CD4-positive, alpha-beta T cell (primary cell): ENCODE results near the gene SCYGR4. TPM values are rescaled to one million over a fixed set of nuclear protein-coding genes. Genes with fewer than 3 reads are reported as not detected.

Experiments
- ATAC-seq: fragments of 200-7000 bp; cut with Tn5 transposase; one replicate; pipeline ENCODE4 v1.10.0; 2022; ENCODE audit warnings: mild to moderate bottlenecking; ENCODE audit not compliant: poor library complexity
- CTCF ChIA-PET: fragments of 350-600 bp; sonication (Branson Sonifier 250); formaldehyde crosslinking; loops from one replicate; lab custom pipeline; 2021; ENCODE audit warnings: antibody characterized with exemption, inconsistent platforms; lab: Charles Lee
- POLR2A ChIA-PET: fragments of 350-600 bp; sonication (Branson Sonifier 250); formaldehyde crosslinking; loops from one replicate; lab custom pipeline; 2021; ENCODE audit warnings: antibody characterized with exemption, inconsistent platforms; lab: Charles Lee
- DNase-seq, 14 experiments: peaks; one replicate each; pipeline ENCODE4 v3.0.0-alpha.2; 2013 to 2020; ENCODE audit warnings: mixed read lengths in 2 of 14
- H3K27ac ChIP-seq, 2 donors: one replicate each; pipeline versions ENCODE4 v1.5.1 to v1.7.0; 2013; ENCODE audit warnings: low read length in 2 of 2, low read depth in 1 of 2, mild to moderate bottlenecking in 1 of 2
- H3K27me3 ChIP-seq, 2 experiments: 1 replicate in 1 of 2; 2 replicates in 1 of 2; pipeline versions ENCODE4 v1.6.1 to v1.7.0; 2013; ENCODE audit warnings: low read length in 2 of 2, control low read depth in 1 of 2, mild to moderate bottlenecking in 1 of 2, moderate library complexity in 1 of 2; ENCODE audit not compliant: insufficient read depth in 2 of 2, control insufficient read depth in 1 of 2
- H3K36me3 ChIP-seq: one replicate; pipeline ENCODE4 v1.6.1; 2013; ENCODE audit warnings: low read length, control low read depth; ENCODE audit not compliant: insufficient read depth
- H3K4me1 ChIP-seq: one replicate; pipeline ENCODE4 v1.6.1; 2013; ENCODE audit warnings: low read length, control low read depth; ENCODE audit not compliant: insufficient read depth
- H3K4me3 ChIP-seq: one replicate; pipeline ENCODE4 v1.5.1; 2013; ENCODE audit warnings: mild to moderate bottlenecking, low read length, moderate library complexity
- H3K9me3 ChIP-seq, 2 experiments: 1 replicate in 1 of 2; 2 replicates in 1 of 2; pipeline versions ENCODE4 v1.6.1 to v1.7.0; 2013; ENCODE audit warnings: low read length in 2 of 2, mild to moderate bottlenecking in 2 of 2, control low read depth in 1 of 2, moderate library complexity in 1 of 2; ENCODE audit not compliant: control insufficient read depth in 1 of 2, insufficient read depth in 1 of 2
- H3K27ac Mint-ChIP-seq: one replicate; pipeline ENCODE4 v1.8.0; 2020; ENCODE audit warnings: mixed read lengths
- H3K27me3 Mint-ChIP-seq: one replicate; pipeline ENCODE4 v1.8.0; 2021; ENCODE audit warnings: mixed read lengths
- H3K36me3 Mint-ChIP-seq: one replicate; pipeline ENCODE4 v1.8.0; 2021; ENCODE audit warnings: low read depth, mixed read lengths
- H3K4me1 Mint-ChIP-seq: one replicate; pipeline ENCODE4 v1.8.0; 2021; ENCODE audit warnings: low read depth, mixed read lengths
- H3K4me3 Mint-ChIP-seq: one replicate; pipeline ENCODE4 v1.8.0; 2020; ENCODE audit warnings: mild to moderate bottlenecking, mixed read lengths
- H3K9me3 Mint-ChIP-seq: one replicate; pipeline ENCODE4 v1.8.0; 2020; ENCODE audit warnings: mixed read lengths
- CTCF ChIP-seq: fragments of 200-600 bp; IDR thresholded peaks from one replicate; pipeline ENCODE4 v1.8.0; 2022; ENCODE audit warnings: antibody characterized with exemption, mild to moderate bottlenecking
- intact Hi-C, 2 experiments: fragments of 100-400 bp; cut with DNase I in 1 of 2; cut with micrococcal nuclease in 1 of 2; formaldehyde crosslinking; loops; one replicate each; pipeline versions ENCODE4 v1.15.1 to v1.9.0; 2023 to 2025; cut with DNase I, micrococcal nuclease
- total RNA-seq, 174 experiments: library from RNA in 2 of 174; stranded (reverse) in 2 of 174; gene quantifications; one replicate each; pipeline ENCODE4 v1.2.3 and lab custom pipeline; 2021 to 2026

Gene SCYGR4
- total RNA-seq, 2 experiments from 2014 or later, result not detected

DNA sequence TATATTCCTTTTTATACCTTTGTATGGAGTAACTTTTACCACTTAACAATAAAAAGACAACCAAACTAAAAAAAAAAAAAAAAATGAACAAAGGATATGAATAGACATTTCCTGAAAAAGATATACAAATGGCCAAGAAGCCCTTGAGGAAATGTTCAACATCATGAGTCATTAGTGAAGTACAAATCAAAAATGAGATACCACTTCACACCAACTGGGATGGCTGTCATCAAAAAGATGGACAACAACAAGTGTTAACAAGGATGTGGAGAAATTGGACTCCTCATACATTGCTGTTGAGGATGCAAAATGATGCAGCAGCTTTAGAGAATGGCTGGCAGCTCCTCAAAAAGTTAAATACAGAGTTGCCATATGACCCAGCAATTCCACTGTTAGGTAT is 41.2 kb upstream of the SCYGR4 start:
- ChIA-PET CTCF (no interaction called here), POLR2A (no interaction called here)
- TF ChIP-seq CTCF, result no peak

GRCh38 chr2:227576812-227577211 is 40.5 kb upstream of the SCYGR4 start:
- H3K36me3 Mint-ChIP-seq, result no peaks in the 10 kb centered on the region
- DNase-seq, result no peak
- H3K27me3 Mint-ChIP-seq, result peaks cover 34% of the 10 kb centered on the region
- H3K4me1 Mint-ChIP-seq, result no peaks in the 10 kb centered on the region
- Histone ChIP-seq H3K9me3 (peaks cover 0 to 2% of the 10 kb centered on the region in 2 experiments), H3K36me3 (no peaks in the 10 kb centered on the region), H3K27me3 (peaks cover 0 to 8% of the 10 kb centered on the region in 2 experiments), H3K4me1 (no peaks in the 10 kb centered on the region), H3K27ac (no peak overlapping the region), H3K4me3 (no peak overlapping the region)
- H3K27ac Mint-ChIP-seq, result no peak overlapping the region
- no peak for TF ChIP-seq CTCF
- ChIA-PET CTCF (no interaction called here), POLR2A (no interaction called here)
- no peak overlapping the region for H3K4me3 Mint-ChIP-seq
- intact Hi-C loops, result no loop called here
- H3K9me3 Mint-ChIP-seq, result no peaks in the 10 kb centered on the region
- ATAC-seq, result no peak

More for the DNA sequence above, 41.2 kb upstream of the SCYGR4 start:
- Histone ChIP-seq H3K4me1 (no peaks in the 10 kb centered on the region), H3K27me3 (peaks cover 0 to 6% of the 10 kb centered on the region in 2 experiments), H3K4me3 (no peak overlapping the region), H3K9me3 (no peaks in the 10 kb centered on the region), H3K27ac (no peak overlapping the region), H3K36me3 (no peaks in the 10 kb centered on the region)
- no peak for DNase-seq
- no peak for ATAC-seq
- intact Hi-C loops, result no loop called here
- peaks cover 30% of the 10 kb centered on the region for H3K27me3 Mint-ChIP-seq
- no peak overlapping the region for H3K4me3 Mint-ChIP-seq
- H3K4me1 Mint-ChIP-seq, result no peaks in the 10 kb centered on the region
- H3K36me3 Mint-ChIP-seq, result no peaks in the 10 kb centered on the region
- H3K9me3 Mint-ChIP-seq, result no peaks in the 10 kb centered on the region
- no peak overlapping the region for H3K27ac Mint-ChIP-seq

DNA sequence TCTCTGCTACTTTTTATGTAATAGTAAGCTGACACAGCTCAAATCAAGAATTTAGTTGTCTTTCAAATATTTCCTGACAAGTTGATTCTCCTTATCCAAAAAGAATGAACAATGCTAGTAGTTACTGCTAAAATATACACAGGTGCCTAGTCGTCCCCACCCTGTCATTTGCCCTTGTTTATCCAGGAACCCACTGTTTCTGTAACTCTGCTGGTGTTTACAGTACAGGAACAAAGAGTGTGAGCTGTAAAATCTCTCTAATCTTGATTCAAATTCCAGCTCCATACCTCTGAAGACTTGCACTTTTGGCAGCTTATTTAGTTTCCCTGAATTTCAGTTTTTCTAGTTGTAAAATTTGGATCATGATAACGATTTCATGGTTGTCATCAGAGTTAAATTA is 39.7 kb upstream of the SCYGR4 start:
- Mint-ChIP-seq H3K4me3 (no peak overlapping the region), H3K27me3 (peaks cover 41% of the 10 kb centered on the region), H3K4me1 (no peaks in the 10 kb centered on the region), H3K27ac (no peak overlapping the region), H3K36me3 (no peaks in the 10 kb centered on the region), H3K9me3 (peaks cover 6% of the 10 kb centered on the region)
- intact Hi-C loops, result no loop called here
- Histone ChIP-seq H3K4me3 (no peak overlapping the region), H3K27me3 (peaks cover 5 to 12% of the 10 kb centered on the region in 2 experiments), H3K36me3 (no peaks in the 10 kb centered on the region), H3K4me1 (no peaks in the 10 kb centered on the region), H3K9me3 (peaks cover 0 to 9% of the 10 kb centered on the region in 2 experiments), H3K27ac (no peak overlapping the region)
- POLR2A ChIA-PET, result no interaction called here
- no peak for TF ChIP-seq CTCF
- ATAC-seq (no peak), DNase-seq (no peak)
- CTCF ChIA-PET, result interaction anchor here (1.3 kb wide), 1 partner anchor 10 kb away, joined by 4 read pairs; no protein-coding TSS in a partner anchor
